GM21367 (cell line): ENCODE results near the gene CCDC97.

Source experiments
- ATAC-seq: cut with Tn5 transposase; IDR thresholded peaks from one replicate; pipeline ENCODE4 v1.9.1; 2021; ENCODE audit not compliant: unreplicated experiment

The CCDC97 gene

GRCh38 chr19:41297628-41298347, 12.2 kb upstream of the CCDC97 start:
- peak; percentile 63 for ATAC-seq

GRCh38 chr19:41298348-41298964, 11.5 kb upstream of the CCDC97 start:
- no peak for ATAC-seq

GRCh38 chr19:41299046-41299754, 10.8 kb upstream of the CCDC97 start:
- ATAC-seq = no peak

GRCh38 chr19:41299755-41300089, 10.2 kb upstream of the CCDC97 start:
- no peak for ATAC-seq

- no peak for ATAC-seq
Observed at GRCh38 chr19:41300555-41300954, 9.4 kb upstream of the CCDC97 start.

- no peak for ATAC-seq
Observed at GRCh38 chr19:41302624-41303351, 7.2 kb upstream of the CCDC97 start.

- no peak for ATAC-seq
Observed at GRCh38 chr19:41303954-41304353, 6.0 kb upstream of the CCDC97 start.

- ATAC-seq = no peak
Observed at GRCh38 chr19:41304706-41305483, 5.1 kb upstream of the CCDC97 start.

- no peak for ATAC-seq
Observed at GRCh38 chr19:41305927-41306793, 3.8 kb upstream of the CCDC97 start.

- ATAC-seq = no peak
Observed at GRCh38 chr19:41307090-41307875, 2.7 kb upstream of the CCDC97 start.

GRCh38 chr19:41307954-41308449, 2.0 kb upstream of the CCDC97 start:
- no peak for ATAC-seq

GRCh38 chr19:41308450-41309179, 1.4 kb upstream of the CCDC97 start:
- no peak for ATAC-seq

- ATAC-seq = no peak
Observed at GRCh38 chr19:41309180-41310032, 566 bp upstream of the CCDC97 start.

GRCh38 chr19:41311072-41311471, 1.1 kb downstream of the CCDC97 start:
- no peak for ATAC-seq

- ATAC-seq = no peak
Observed at GRCh38 chr19:41311613-41312012, 1.6 kb downstream of the CCDC97 start.

- ATAC-seq = no peak
Observed at GRCh38 chr19:41316306-41316920, 6.4 kb downstream of the CCDC97 start.
